Measurements from ENCODE around the gene RSF1. TPM values are rescaled to one million over a fixed set of nuclear protein-coding genes. Genes with fewer than 3 reads are reported as not detected.
"Not testable (repeated sequence)": the region's sequence is repeated elsewhere in the genome, so short reads cannot be mapped to it uniquely, and the experiment has no call there.

The RSF1 gene
- 10 to 100 TPM; 50.3 to 54.2 TPM for total RNA-seq

- Mint-ChIP-seq H3K9me3 (no peaks in the 10 kb centered on the region), H3K4me1 (ENCODE audit: low read depth) (peaks cover 36% of the 10 kb centered on the region), H3K4me3 (peak within 1 kb of the TSS; percentile 98), H3K27me3 (ENCODE audit: low read depth) (no peaks in the 10 kb centered on the region), H3K36me3 (ENCODE audit: low read depth) (peaks cover 3% of the 10 kb centered on the region), H3K27ac (peak within 1 kb of the TSS; percentile 97)
- peak; percentile 98 for DNase-seq
- intact Hi-C loops (cut with micrococcal nuclease) = loop anchor here (1.0 to 2.0 kb wide), 11 partner anchors 44 to 1440 kb away; partner anchors contain the start of genes ALG8, CLNS1A, EMSY and GVQW3
- CTCF ChIA-PET = interaction anchor here (0.5 to 0.6 kb wide), 3 partner anchors 14 to 76 kb away, joined by 3 read pairs; no protein-coding TSS in a partner anchor
These were observed at the start of gene RSF1, which contains the start of gene AAMDC for GRCh38 chr11:77820565-77821348. Gene RSF1, minus strand, starts transcription at chr11:77820722. Its CDS starts 8 bp downstream, at chr11:77820714. Gene AAMDC, plus strand, starts transcription at chr11:77821144. Its CDS starts 21,353 bp downstream, at chr11:77842497.

- Mint-ChIP-seq H3K36me3 (ENCODE audit: low read depth) (peaks cover 9% of the 10 kb centered on the region), H3K4me3 (no peak overlapping the region), H3K27ac (no peak overlapping the region), H3K27me3 (ENCODE audit: low read depth) (no peaks in the 10 kb centered on the region), H3K9me3 (no peaks in the 10 kb centered on the region), H3K4me1 (ENCODE audit: low read depth) (no peaks in the 10 kb centered on the region)
- DNase-seq = no peak
- CTCF ChIA-PET = interaction anchor here (0.7 kb wide), 1 partner anchor 62 kb away, joined by 4 read pairs; no protein-coding TSS in a partner anchor
- intact Hi-C loops (cut with micrococcal nuclease) = no loop called here
These were observed 48.2 kb upstream of the RSF1 start for GRCh38 chr11:77868744-77869143.

GRCh38 chr11:77866336-77866735 is 45.8 kb upstream of the RSF1 start:
- no peaks in the 10 kb centered on the region for H3K4me1 Mint-ChIP-seq (ENCODE audit: low read depth)
- H3K4me3 Mint-ChIP-seq = no peak overlapping the region
- DNase-seq = no peak
- CTCF ChIA-PET = interaction anchor here (0.7 kb wide), 1 partner anchor 10 kb away, joined by 4 read pairs; no protein-coding TSS in a partner anchor
- no peaks in the 10 kb centered on the region for H3K9me3 Mint-ChIP-seq
- intact Hi-C loops (cut with micrococcal nuclease) = no loop called here
- no peak overlapping the region for H3K27ac Mint-ChIP-seq
- H3K36me3 Mint-ChIP-seq (ENCODE audit: low read depth) = peaks cover 9% of the 10 kb centered on the region
- H3K27me3 Mint-ChIP-seq (ENCODE audit: low read depth) = no peaks in the 10 kb centered on the region

GRCh38 chr11:77865805-77866204 is 45.3 kb upstream of the RSF1 start:
- no peak for DNase-seq
- intact Hi-C loops (cut with micrococcal nuclease) = no loop called here
- H3K27ac Mint-ChIP-seq = no peak overlapping the region
- H3K27me3 Mint-ChIP-seq (ENCODE audit: low read depth) = no peaks in the 10 kb centered on the region
- no peaks in the 10 kb centered on the region for H3K4me1 Mint-ChIP-seq (ENCODE audit: low read depth)
- CTCF ChIA-PET = interaction anchor here (0.7 to 0.8 kb wide), 2 partner anchors 11 to 117 kb away, joined by 3 to 4 read pairs; no protein-coding TSS in a partner anchor
- H3K9me3 Mint-ChIP-seq = no peaks in the 10 kb centered on the region
- no peak overlapping the region for H3K4me3 Mint-ChIP-seq
- peaks cover 9% of the 10 kb centered on the region for H3K36me3 Mint-ChIP-seq (ENCODE audit: low read depth)

GRCh38 chr11:77861444-77861843 is 40.9 kb upstream of the RSF1 start:
- H3K27ac Mint-ChIP-seq; H3K4me1 Mint-ChIP-seq (ENCODE audit: low read depth); H3K4me3 Mint-ChIP-seq; CTCF ChIA-PET; H3K9me3 Mint-ChIP-seq; H3K36me3 Mint-ChIP-seq (ENCODE audit: low read depth); DNase-seq; H3K27me3 Mint-ChIP-seq (ENCODE audit: low read depth); intact Hi-C loops (cut with micrococcal nuclease): not testable (repeated sequence)

- intact Hi-C loops (cut with micrococcal nuclease); H3K4me3 Mint-ChIP-seq; H3K4me1 Mint-ChIP-seq (ENCODE audit: low read depth); H3K27me3 Mint-ChIP-seq (ENCODE audit: low read depth); DNase-seq; H3K27ac Mint-ChIP-seq: not testable (repeated sequence)
- H3K36me3 Mint-ChIP-seq (ENCODE audit: low read depth) = peaks cover 34% of the 10 kb centered on the region
- CTCF ChIA-PET = interaction anchor here (0.6 to 0.7 kb wide), 3 partner anchors 20 to 201 kb away, joined by 3 to 5 read pairs (median 4); no protein-coding TSS in a partner anchor
- H3K9me3 Mint-ChIP-seq = peaks cover 17% of the 10 kb centered on the region
These were observed 37.5 kb upstream of the RSF1 start for GRCh38 chr11:77857906-77858457.

GRCh38 chr11:77854838-77855237 is 34.3 kb upstream of the RSF1 start:
- Mint-ChIP-seq H3K4me3 (no peak overlapping the region), H3K36me3 (ENCODE audit: low read depth) (peaks cover 38% of the 10 kb centered on the region), H3K27ac (no peak overlapping the region), H3K4me1 (ENCODE audit: low read depth) (no peaks in the 10 kb centered on the region), H3K9me3 (peaks cover 17% of the 10 kb centered on the region), H3K27me3 (ENCODE audit: low read depth) (no peaks in the 10 kb centered on the region)
- intact Hi-C loops (cut with micrococcal nuclease) = no loop called here
- no peak for DNase-seq
- CTCF ChIA-PET = no interaction called here

- H3K27ac Mint-ChIP-seq = no peak overlapping the region
- intact Hi-C loops (cut with micrococcal nuclease) = no loop called here
- H3K9me3 Mint-ChIP-seq = peaks cover 17% of the 10 kb centered on the region
- no peak overlapping the region for H3K4me3 Mint-ChIP-seq
- H3K27me3 Mint-ChIP-seq (ENCODE audit: low read depth) = no peaks in the 10 kb centered on the region
- DNase-seq = no peak
- H3K4me1 Mint-ChIP-seq (ENCODE audit: low read depth) = no peaks in the 10 kb centered on the region
- CTCF ChIA-PET = no interaction called here
- H3K36me3 Mint-ChIP-seq (ENCODE audit: low read depth) = peaks cover 41% of the 10 kb centered on the region
These were observed 31.0 kb upstream of the RSF1 start for GRCh38 chr11:77851503-77851902.

- H3K27me3 Mint-ChIP-seq (ENCODE audit: low read depth); CTCF ChIA-PET; H3K4me3 Mint-ChIP-seq; intact Hi-C loops (cut with micrococcal nuclease); H3K27ac Mint-ChIP-seq; DNase-seq; H3K4me1 Mint-ChIP-seq (ENCODE audit: low read depth): not testable (repeated sequence)
- Mint-ChIP-seq H3K36me3 (ENCODE audit: low read depth) (peaks cover 32% of the 10 kb centered on the region), H3K9me3 (peaks cover 10% of the 10 kb centered on the region)
These were observed 23.2 kb upstream of the RSF1 start for GRCh38 chr11:77843700-77844099.

GRCh38 chr11:77842441-77843121 is 22.1 kb upstream of the RSF1 start:
- DNase-seq = no peak
- Mint-ChIP-seq H3K9me3 (peaks cover 10% of the 10 kb centered on the region), H3K27me3 (ENCODE audit: low read depth) (no peaks in the 10 kb centered on the region), H3K36me3 (ENCODE audit: low read depth) (peaks cover 32% of the 10 kb centered on the region), H3K27ac (no peak overlapping the region), H3K4me3 (no peak overlapping the region), H3K4me1 (ENCODE audit: low read depth) (no peaks in the 10 kb centered on the region)
- intact Hi-C loops (cut with micrococcal nuclease) = no loop called here
- CTCF ChIA-PET = no interaction called here

GRCh38 chr11:77833302-77833701 is 12.8 kb upstream of the RSF1 start:
- no peak overlapping the region for H3K27ac Mint-ChIP-seq
- no peak overlapping the region for H3K4me3 Mint-ChIP-seq
- intact Hi-C loops (cut with micrococcal nuclease) = no loop called here
- no peaks in the 10 kb centered on the region for H3K27me3 Mint-ChIP-seq (ENCODE audit: low read depth)
- peaks cover 2% of the 10 kb centered on the region for H3K36me3 Mint-ChIP-seq (ENCODE audit: low read depth)
- H3K4me1 Mint-ChIP-seq (ENCODE audit: low read depth) = no peaks in the 10 kb centered on the region
- DNase-seq = no peak
- CTCF ChIA-PET = no interaction called here
- no peaks in the 10 kb centered on the region for H3K9me3 Mint-ChIP-seq

GRCh38 chr11:77828926-77829325 is 8.4 kb upstream of the RSF1 start:
- intact Hi-C loops (cut with micrococcal nuclease) = no loop called here
- CTCF ChIA-PET = no interaction called here
- Mint-ChIP-seq H3K27ac (no peak overlapping the region), H3K36me3 (ENCODE audit: low read depth) (peaks cover 2% of the 10 kb centered on the region), H3K4me1 (ENCODE audit: low read depth) (no peaks in the 10 kb centered on the region), H3K4me3 (no peak overlapping the region), H3K9me3 (no peaks in the 10 kb centered on the region), H3K27me3 (ENCODE audit: low read depth) (no peaks in the 10 kb centered on the region)
- DNase-seq = no peak
